Activated CD8-positive, alpha-beta T cell treated with anti-CD3 and anti-CD28 coated beads for 36 hours (primary cell): ENCODE results near the gene ITGA8. TPM values are rescaled to one million over a fixed set of nuclear protein-coding genes. Genes with fewer than 3 reads are reported as not detected.

Source experiments
- ATAC-seq: fragments of 200-7000 bp; cut with Tn5 transposase; one replicate; pipeline ENCODE4 v1.10.0; 2021; ENCODE audit warnings: mild to moderate bottlenecking, moderate library complexity
- CTCF ChIA-PET: fragments of 350-600 bp; sonication (Branson Sonifier 250); formaldehyde crosslinking; loops from one replicate; lab custom pipeline; 2021; ENCODE audit warnings: antibody characterized with exemption; lab: Charles Lee
- POLR2A ChIA-PET: fragments of 350-600 bp; sonication (Branson Sonifier 250); formaldehyde crosslinking; loops from one replicate; lab custom pipeline; 2021; ENCODE audit warnings: antibody characterized with exemption; lab: Charles Lee
- DNase-seq: peaks from one replicate; pipeline ENCODE4 v3.0.0-alpha.2; 2020
- H3K27ac Mint-ChIP-seq: one replicate; pipeline ENCODE4 v1.8.0; 2021; ENCODE audit warnings: mild to moderate bottlenecking, mixed read lengths
- H3K27me3 Mint-ChIP-seq: one replicate; pipeline ENCODE4 v1.8.0; 2021; ENCODE audit warnings: mixed read lengths
- H3K36me3 Mint-ChIP-seq: one replicate; pipeline ENCODE4 v1.8.0; 2021; ENCODE audit warnings: low read depth, mixed read lengths
- H3K4me1 Mint-ChIP-seq: one replicate; pipeline ENCODE4 v1.8.0; 2021; ENCODE audit warnings: low read depth, mixed read lengths
- H3K4me3 Mint-ChIP-seq: one replicate; pipeline ENCODE4 v1.8.0; 2021; ENCODE audit warnings: mild to moderate bottlenecking, moderate library complexity, mixed read lengths
- H3K9me3 Mint-ChIP-seq: one replicate; pipeline ENCODE4 v1.8.0; 2021; ENCODE audit warnings: mixed read lengths
- intact Hi-C: fragments of 100-400 bp; cut with micrococcal nuclease; formaldehyde crosslinking; loops from one replicate; pipeline ENCODE4 v1.10.0; 2022
- total RNA-seq, 2 experiments: library from RNA; stranded (reverse); gene quantifications; one replicate each; pipeline ENCODE4 v1.2.3, GENCODE V29; 2021
- TF ChIP-seq, protein P1 (sequence below): fragments of 200-600 bp; IDR thresholded peaks from one replicate; pipeline ENCODE4 v1.8.0; 2022; ENCODE audit warnings: antibody characterized with exemption, mild to moderate bottlenecking

Gene ITGA8
- total RNA-seq, 2 experiments from 2014 or later: not detected

DNA sequence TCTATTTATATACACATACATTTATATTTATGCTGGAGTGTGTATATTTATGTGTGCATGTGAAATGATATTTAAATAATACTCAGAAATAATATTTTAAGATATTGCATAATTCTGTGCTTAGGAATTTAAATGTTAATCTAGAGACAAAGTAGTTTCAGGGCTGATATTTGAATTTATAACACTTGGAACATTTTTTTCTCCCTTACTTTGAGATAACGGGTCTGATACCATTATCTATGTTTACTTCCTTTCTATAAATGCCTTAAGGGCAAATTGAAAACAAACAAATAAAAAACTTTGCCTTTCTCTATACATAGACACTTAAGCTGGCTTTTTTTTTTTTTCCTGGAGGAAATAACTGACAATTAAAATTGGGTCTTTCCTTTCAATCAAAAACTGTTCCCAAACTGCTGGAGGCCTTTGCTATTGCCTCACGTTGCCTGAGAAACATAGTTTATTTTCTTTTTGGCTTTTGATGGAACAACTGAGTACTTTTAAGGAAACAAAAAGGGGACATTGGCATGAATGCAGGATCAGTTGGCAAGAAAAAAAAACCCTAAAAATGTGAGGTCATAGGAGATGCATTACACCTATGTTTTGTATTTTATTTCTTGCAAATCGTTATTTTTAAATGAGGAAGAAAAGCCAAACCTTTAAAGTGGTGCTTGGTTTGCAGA, 98.7 kb downstream of the ITGA8 start:
- no peaks in the 10 kb centered on the region for H3K36me3 Mint-ChIP-seq
- no peak overlapping the region for H3K4me3 Mint-ChIP-seq
- TF ChIP-seq, protein P1, sequence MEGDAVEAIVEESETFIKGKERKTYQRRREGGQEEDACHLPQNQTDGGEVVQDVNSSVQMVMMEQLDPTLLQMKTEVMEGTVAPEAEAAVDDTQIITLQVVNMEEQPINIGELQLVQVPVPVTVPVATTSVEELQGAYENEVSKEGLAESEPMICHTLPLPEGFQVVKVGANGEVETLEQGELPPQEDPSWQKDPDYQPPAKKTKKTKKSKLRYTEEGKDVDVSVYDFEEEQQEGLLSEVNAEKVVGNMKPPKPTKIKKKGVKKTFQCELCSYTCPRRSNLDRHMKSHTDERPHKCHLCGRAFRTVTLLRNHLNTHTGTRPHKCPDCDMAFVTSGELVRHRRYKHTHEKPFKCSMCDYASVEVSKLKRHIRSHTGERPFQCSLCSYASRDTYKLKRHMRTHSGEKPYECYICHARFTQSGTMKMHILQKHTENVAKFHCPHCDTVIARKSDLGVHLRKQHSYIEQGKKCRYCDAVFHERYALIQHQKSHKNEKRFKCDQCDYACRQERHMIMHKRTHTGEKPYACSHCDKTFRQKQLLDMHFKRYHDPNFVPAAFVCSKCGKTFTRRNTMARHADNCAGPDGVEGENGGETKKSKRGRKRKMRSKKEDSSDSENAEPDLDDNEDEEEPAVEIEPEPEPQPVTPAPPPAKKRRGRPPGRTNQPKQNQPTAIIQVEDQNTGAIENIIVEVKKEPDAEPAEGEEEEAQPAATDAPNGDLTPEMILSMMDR: no peak
- DNase-seq (no peak), ATAC-seq (no peak)
- H3K27me3 Mint-ChIP-seq: peaks cover 4% of the 10 kb centered on the region
- H3K9me3 Mint-ChIP-seq: no peaks in the 10 kb centered on the region
- H3K27ac Mint-ChIP-seq: no peak overlapping the region
- ChIA-PET POLR2A (no interaction called here), CTCF (no interaction called here)
- no peaks in the 10 kb centered on the region for H3K4me1 Mint-ChIP-seq
- intact Hi-C loops: no loop called here

DNA sequence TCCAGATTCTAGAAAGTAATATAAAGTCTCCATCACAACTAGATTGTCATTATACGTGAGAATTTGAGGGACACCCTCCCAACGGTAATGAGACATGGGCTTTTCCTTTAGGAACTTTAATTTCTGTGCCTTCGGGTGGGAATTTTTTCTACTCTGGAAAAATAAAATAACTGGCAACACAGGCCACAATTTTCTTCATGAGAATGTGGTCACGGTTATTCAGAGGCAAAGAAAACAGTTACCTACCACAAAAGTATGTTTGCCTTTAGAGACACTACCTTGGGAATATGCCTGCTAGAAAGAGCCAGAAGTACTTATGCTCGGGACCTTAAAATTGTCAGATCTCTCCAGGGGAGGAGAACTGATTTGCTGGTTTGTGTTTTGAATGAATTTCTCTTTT, 99.4 kb downstream of the ITGA8 start:
- H3K9me3 Mint-ChIP-seq: no peaks in the 10 kb centered on the region
- DNase-seq: no peak
- ChIA-PET POLR2A (no interaction called here), CTCF (no interaction called here)
- no peaks in the 10 kb centered on the region for H3K36me3 Mint-ChIP-seq
- intact Hi-C loops: no loop called here
- TF ChIP-seq, protein P1: no peak
- peaks cover 4% of the 10 kb centered on the region for H3K27me3 Mint-ChIP-seq
- no peaks in the 10 kb centered on the region for H3K4me1 Mint-ChIP-seq
- no peak overlapping the region for H3K4me3 Mint-ChIP-seq
- no peak for ATAC-seq
- H3K27ac Mint-ChIP-seq: no peak overlapping the region

DNA sequence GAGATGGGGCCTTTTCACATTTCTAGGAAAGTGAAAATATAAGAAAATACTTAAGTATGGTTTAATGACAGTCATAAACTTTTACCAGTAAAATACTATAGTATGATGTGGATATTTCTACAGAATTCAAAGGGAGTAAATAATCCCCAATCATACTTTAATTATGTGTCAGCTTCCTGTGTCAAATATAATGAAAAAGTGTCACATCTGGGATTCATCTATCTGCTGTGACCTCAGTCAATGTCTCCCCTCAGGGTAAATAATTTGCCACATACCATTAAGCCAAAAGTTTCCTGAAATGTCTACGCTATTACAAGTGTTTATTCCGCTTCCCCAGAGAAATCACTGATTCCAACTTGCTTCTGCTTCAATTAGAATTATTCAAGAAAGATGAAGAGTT, 110.5 kb downstream of the ITGA8 start:
- DNase-seq: no peak
- H3K27ac Mint-ChIP-seq: no peak overlapping the region
- H3K9me3 Mint-ChIP-seq: no peaks in the 10 kb centered on the region
- ChIA-PET CTCF (no interaction called here), POLR2A (no interaction called here)
- intact Hi-C loops: no loop called here
- TF ChIP-seq, protein P1: no peak
- no peak for ATAC-seq
- no peaks in the 10 kb centered on the region for H3K36me3 Mint-ChIP-seq
- H3K4me3 Mint-ChIP-seq: no peak overlapping the region
- peaks cover 8% of the 10 kb centered on the region for H3K27me3 Mint-ChIP-seq
- no peaks in the 10 kb centered on the region for H3K4me1 Mint-ChIP-seq

DNA sequence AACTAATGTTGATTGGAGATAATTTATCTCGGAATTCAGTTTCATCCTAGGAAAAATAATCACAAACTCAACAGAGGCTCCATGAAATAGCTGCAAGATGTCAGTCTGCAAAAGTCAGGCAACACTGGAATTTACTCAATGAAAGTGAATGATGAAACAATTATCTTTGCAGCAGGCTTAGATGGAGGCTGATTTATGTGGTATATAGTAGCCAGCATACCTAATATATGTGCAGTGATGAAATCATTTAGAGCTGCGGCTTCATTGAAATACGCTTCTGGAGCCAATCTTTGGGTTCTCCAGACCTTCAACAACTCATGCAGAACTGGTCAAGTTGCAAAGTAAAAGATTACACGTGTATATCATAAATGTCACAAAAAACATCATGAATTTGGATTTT, 113.3 kb downstream of the ITGA8 start:
- CTCF ChIA-PET: no interaction called here
- Mint-ChIP-seq H3K9me3 (no peaks in the 10 kb centered on the region), H3K27ac (no peak overlapping the region), H3K4me3 (no peak overlapping the region), H3K27me3 (peaks cover 10% of the 10 kb centered on the region), H3K4me1 (no peaks in the 10 kb centered on the region), H3K36me3 (no peaks in the 10 kb centered on the region)
- TF ChIP-seq, protein P1: no peak
- no peak for DNase-seq
- no peak for ATAC-seq
- intact Hi-C loops: no loop called here
- POLR2A ChIA-PET: no interaction called here

DNA sequence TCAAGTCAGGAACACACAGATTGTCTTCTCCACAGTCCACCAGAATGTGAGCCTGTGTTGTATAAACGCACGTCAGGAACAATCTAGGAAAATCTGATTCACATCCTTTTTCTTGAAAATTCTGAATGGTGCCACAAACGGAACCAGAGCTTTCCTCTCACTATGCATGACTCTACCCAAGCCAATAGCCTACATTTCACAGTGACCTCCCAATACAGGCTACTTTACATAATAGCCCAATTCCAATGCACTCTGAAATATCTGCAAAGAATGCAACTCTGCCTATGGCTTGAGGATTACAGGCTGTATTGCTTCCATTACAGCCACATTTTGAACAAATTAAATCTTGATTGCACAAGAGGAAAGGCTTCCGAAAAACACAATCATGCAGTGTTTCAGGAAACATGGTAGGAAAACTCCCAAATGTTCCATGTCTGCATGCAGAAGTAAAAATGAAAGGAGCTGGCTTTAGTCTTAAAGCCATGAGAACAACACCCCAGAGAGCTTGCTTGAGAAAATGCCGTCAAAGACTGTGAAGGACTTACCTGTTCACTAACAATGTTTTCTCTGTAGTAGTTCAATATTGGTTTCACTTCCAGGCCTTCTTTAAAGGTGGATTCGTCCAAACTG, 113.9 kb downstream of the ITGA8 start:
- CTCF ChIA-PET: no interaction called here

More for the DNA sequence above, 113.9 kb downstream of the ITGA8 start:
- Mint-ChIP-seq H3K4me1 (no peaks in the 10 kb centered on the region), H3K36me3 (no peaks in the 10 kb centered on the region), H3K9me3 (no peaks in the 10 kb centered on the region), H3K4me3 (no peak overlapping the region), H3K27ac (no peak overlapping the region), H3K27me3 (peaks cover 14% of the 10 kb centered on the region)
- POLR2A ChIA-PET: no interaction called here
- intact Hi-C loops: no loop called here
- DNase-seq (no peak), ATAC-seq (no peak)
- TF ChIP-seq, protein P1: no peak
